ENCODE measurements around the gene ABCA2. TPM values are rescaled to one million over a fixed set of nuclear protein-coding genes. Genes with fewer than 3 reads are reported as not detected.

The ABCA2 gene
- total RNA-seq, 2 donors from 2014 or later = 28.3 to 28.5 TPM

- Histone ChIP-seq H3K4me3 (peak overlapping the region in 1 of 2 donors; percentile 50), H3K27ac (no peak overlapping the region), H3K4me1 (peaks cover 0 to 11% of the 10 kb centered on the region in 2 donors), H3K27me3 (peaks cover 0 to 3% of the 10 kb centered on the region in 2 donors), H3K36me3 (no peaks in the 10 kb centered on the region), H3K9me3 (no peaks in the 10 kb centered on the region)
- DNase-seq (ENCODE audit: low spot score) = no peak
- TF ChIP-seq, protein P1, sequence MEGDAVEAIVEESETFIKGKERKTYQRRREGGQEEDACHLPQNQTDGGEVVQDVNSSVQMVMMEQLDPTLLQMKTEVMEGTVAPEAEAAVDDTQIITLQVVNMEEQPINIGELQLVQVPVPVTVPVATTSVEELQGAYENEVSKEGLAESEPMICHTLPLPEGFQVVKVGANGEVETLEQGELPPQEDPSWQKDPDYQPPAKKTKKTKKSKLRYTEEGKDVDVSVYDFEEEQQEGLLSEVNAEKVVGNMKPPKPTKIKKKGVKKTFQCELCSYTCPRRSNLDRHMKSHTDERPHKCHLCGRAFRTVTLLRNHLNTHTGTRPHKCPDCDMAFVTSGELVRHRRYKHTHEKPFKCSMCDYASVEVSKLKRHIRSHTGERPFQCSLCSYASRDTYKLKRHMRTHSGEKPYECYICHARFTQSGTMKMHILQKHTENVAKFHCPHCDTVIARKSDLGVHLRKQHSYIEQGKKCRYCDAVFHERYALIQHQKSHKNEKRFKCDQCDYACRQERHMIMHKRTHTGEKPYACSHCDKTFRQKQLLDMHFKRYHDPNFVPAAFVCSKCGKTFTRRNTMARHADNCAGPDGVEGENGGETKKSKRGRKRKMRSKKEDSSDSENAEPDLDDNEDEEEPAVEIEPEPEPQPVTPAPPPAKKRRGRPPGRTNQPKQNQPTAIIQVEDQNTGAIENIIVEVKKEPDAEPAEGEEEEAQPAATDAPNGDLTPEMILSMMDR (IDR thresholded peaks at IDR 0.05) = no peak
Measured at GRCh38 chr9:137069508-137070091, 41.6 kb upstream of the ABCA2 start.

GRCh38 chr9:137068539-137069507 is 40.8 kb upstream of the ABCA2 start:
- Histone ChIP-seq H3K36me3 (no peaks in the 10 kb centered on the region), H3K27ac (no peak overlapping the region), H3K27me3 (peaks cover 0 to 3% of the 10 kb centered on the region in 2 donors), H3K4me3 (no peak overlapping the region), H3K9me3 (no peaks in the 10 kb centered on the region), H3K4me1 (peaks cover 0 to 17% of the 10 kb centered on the region in 2 donors)
- no peak for DNase-seq (ENCODE audit: low spot score)
- TF ChIP-seq, protein P1 (IDR thresholded peaks at IDR 0.05) = no peak

DNA sequence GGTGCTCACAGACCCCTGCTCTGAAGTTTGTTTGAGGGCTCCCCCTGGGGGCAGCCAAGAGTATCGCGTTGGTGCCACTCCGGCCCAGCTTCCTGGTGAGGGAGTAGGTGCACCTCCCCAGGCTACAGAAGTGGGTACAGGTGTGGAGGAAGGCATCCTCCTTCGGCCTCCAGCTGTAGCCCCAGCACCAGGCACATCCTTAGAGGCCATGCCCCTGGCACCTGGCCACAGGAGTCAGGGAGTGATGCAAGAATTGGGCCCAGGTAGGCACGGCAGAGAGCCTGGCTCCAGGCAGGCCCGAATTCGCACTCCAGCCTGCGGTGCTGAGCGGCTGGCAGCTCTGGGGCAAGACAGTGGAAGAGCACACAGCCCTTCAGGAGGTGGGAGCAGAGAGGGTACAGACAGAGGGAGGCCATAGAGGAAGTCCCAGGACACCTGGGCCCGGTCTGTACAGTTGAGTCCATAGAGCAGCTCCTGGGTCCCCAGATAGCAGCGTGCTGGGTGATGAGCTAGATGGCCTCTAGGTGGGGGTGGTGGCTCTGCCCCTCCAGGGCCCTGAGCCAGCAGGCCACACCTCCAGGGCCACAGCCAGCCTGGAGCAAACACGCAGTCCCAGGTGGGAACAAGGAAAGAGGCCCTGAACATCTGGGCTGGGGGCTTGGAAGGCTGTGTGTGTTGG is 40.0 kb upstream of the ABCA2 start:
- TF ChIP-seq, protein P1 (IDR thresholded peaks at IDR 0.05) = peak; percentile 67 to 77
- Histone ChIP-seq H3K36me3 (no peaks in the 10 kb centered on the region), H3K4me3 (no peak overlapping the region), H3K27me3 (peaks cover 0 to 3% of the 10 kb centered on the region in 2 donors), H3K27ac (no peak overlapping the region), H3K4me1 (peaks cover 0 to 20% of the 10 kb centered on the region in 2 donors), H3K9me3 (no peaks in the 10 kb centered on the region)
- peak; percentile 77 for DNase-seq (ENCODE audit: low spot score)

DNA sequence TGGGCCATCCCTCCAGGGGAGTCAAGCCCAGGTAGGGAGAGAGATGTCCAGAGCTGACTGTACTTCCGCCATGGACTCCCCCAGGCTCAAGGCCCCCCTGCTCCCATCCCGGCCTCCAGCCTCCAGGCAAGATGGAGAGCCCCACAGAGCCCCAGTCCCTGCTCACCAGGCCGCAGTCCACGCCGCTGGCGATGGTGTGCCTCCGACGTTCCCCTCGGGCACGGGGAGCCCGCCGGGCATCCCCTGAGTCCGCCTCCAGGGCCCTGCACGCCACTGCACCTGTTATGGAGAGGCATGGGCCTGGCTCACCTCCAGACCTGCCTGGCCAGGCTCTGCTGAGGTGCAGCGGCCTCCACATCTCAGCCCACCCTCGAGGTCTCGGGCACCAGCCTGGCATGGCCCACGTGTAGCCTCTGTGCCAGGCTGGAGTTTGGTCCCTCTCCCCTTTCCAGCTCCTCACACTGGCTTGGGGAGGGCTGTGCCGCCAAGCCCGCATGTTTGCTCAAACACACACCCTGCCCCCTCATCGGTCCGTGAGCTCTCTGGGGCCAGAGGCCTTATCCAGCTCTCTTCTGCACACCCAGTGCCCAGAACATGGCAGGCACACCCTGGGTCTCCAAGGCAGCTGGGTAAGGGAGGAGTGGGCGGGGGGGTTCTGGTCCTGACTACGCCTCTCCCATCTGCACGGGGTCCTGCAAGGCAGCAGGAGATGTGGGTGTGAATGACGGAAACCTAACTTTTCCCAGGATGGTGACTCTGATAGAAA is 38.2 kb upstream of the ABCA2 start:
- H3K27me3 ChIP-seq = peaks cover 0 to 3% of the 10 kb centered on the region in 2 donors
- no peaks in the 10 kb centered on the region for H3K9me3 ChIP-seq
- no peak overlapping the region for H3K27ac ChIP-seq
- H3K4me1 ChIP-seq = peaks cover 0 to 17% of the 10 kb centered on the region in 2 donors
- no peak for DNase-seq (ENCODE audit: low spot score)
- no peaks in the 10 kb centered on the region for H3K36me3 ChIP-seq
- no peak overlapping the region for H3K4me3 ChIP-seq
- TF ChIP-seq, protein P1 (IDR thresholded peaks at IDR 0.05) = no peak

- TF ChIP-seq, protein P1 (IDR thresholded peaks at IDR 0.05) = no peak
- peaks cover 0 to 3% of the 10 kb centered on the region in 2 donors for H3K27me3 ChIP-seq
- no peak for DNase-seq (ENCODE audit: low spot score)
- no peaks in the 10 kb centered on the region for H3K9me3 ChIP-seq
- H3K4me3 ChIP-seq = no peak overlapping the region
- no peak overlapping the region for H3K27ac ChIP-seq
- H3K36me3 ChIP-seq = no peaks in the 10 kb centered on the region
- peaks cover 0 to 9% of the 10 kb centered on the region in 2 donors for H3K4me1 ChIP-seq
Measured at GRCh38 chr9:137065336-137065967, 37.4 kb upstream of the ABCA2 start.
